Smooth muscle cell (in vitro differentiated cells): ENCODE results near the gene ERFE. TPM values are rescaled to one million over a fixed set of nuclear protein-coding genes. Genes with fewer than 3 reads are reported as not detected.

Experiments
- DNase-seq: peaks from one replicate; lab custom pipeline; 2025; ENCODE audit not compliant: unreplicated experiment; lab: John Stamatoyannopoulos, UW
- H2AFZ ChIP-seq: fragments of 200-600 bp; sonication (generic); 2 replicates; pipeline ENCODE4 v1.6.0; 2016; ENCODE audit warnings: antibody characterized with exemption, low read depth, mild to moderate bottlenecking
- H3F3A ChIP-seq: fragments of 200-600 bp; sonication (generic); 2 replicates; pipeline ENCODE4 v1.6.0; 2017; ENCODE audit warnings: antibody characterized with exemption, low read depth
- H3K27ac ChIP-seq: fragments of 200-600 bp; sonication (generic); 2 replicates; pipeline ENCODE4 v1.5.1; 2016; ENCODE audit warnings: low read depth, mild to moderate bottlenecking
- H3K27me3 ChIP-seq: fragments of 200-600 bp; sonication (generic); 2 replicates; pipeline ENCODE4 v1.6.1; 2016; ENCODE audit warnings: low read depth, mild to moderate bottlenecking
- H3K36me3 ChIP-seq: fragments of 200-600 bp; sonication (generic); 2 replicates; pipeline ENCODE4 v1.5.1; 2016; ENCODE audit warnings: low read depth
- H3K4me1 ChIP-seq: fragments of 200-600 bp; sonication (generic); 2 replicates; pipeline ENCODE4 v1.5.1; 2016; ENCODE audit warnings: low read depth
- H3K4me2 ChIP-seq: fragments of 200-600 bp; sonication (generic); 2 replicates; pipeline ENCODE4 v1.6.0; 2016; ENCODE audit warnings: mild to moderate bottlenecking
- H3K4me3 ChIP-seq: fragments of 200-600 bp; sonication (generic); 2 replicates; pipeline ENCODE4 v1.5.1; 2016; ENCODE audit warnings: mild to moderate bottlenecking
- H3K79me2 ChIP-seq: fragments of 200-600 bp; sonication (generic); 2 replicates; pipeline ENCODE4 v1.6.0; 2016; ENCODE audit warnings: low read depth, mild to moderate bottlenecking
- H3K9ac ChIP-seq: fragments of 200-600 bp; sonication (generic); 2 replicates; pipeline ENCODE4 v1.6.0; 2016; ENCODE audit warnings: low read depth
- H3K9me3 ChIP-seq: fragments of 200-600 bp; sonication (generic); replicated peaks from 2 replicates; pipeline ENCODE4 v1.5.1; 2016; ENCODE audit warnings: low read depth
- H4K20me1 ChIP-seq: fragments of 200-600 bp; sonication (generic); 2 replicates; pipeline ENCODE4 v1.6.0; 2016; ENCODE audit warnings: low read depth
- WGBS: methylation state at CpG from one replicate; pipeline ENCODE4 v1.1.7; 2016; ENCODE audit warnings: low lambda C conversion rate; 5-methylcytosine and 5-hydroxymethylcytosine counted together
- polyA plus RNA-seq: library from polyadenylated mRNA; unstranded; fragments of >200 nt; fragmentation: Nextera tagmentation; extraction: Ambion mirVana; gene quantifications from 2 replicates; pipeline ENCODE4 v1.2.1, GENCODE V29; 2016
- total RNA-seq: library from RNA; depleted of rRNA; stranded (reverse); fragments of >200 nt; gene quantifications from 2 replicates; pipeline ENCODE4 v1.2.3, GENCODE V29; 2014
- TF ChIP-seq, protein P1 (sequence below): fragments of 200-600 bp; sonication (generic); IDR thresholded peaks from 2 replicates; pipeline ENCODE4 v1.5.1; 2017; ENCODE audit warnings: borderline replicate concordance, mild to moderate bottlenecking, antibody characterized with exemption; ENCODE audit not compliant: insufficient read depth, poor library complexity, severe bottlenecking

ERFE gene
- total and polyA plus RNA-seq, 2 experiments from 2014 or later: 2.4 TPM; not detected in 1

DNA sequence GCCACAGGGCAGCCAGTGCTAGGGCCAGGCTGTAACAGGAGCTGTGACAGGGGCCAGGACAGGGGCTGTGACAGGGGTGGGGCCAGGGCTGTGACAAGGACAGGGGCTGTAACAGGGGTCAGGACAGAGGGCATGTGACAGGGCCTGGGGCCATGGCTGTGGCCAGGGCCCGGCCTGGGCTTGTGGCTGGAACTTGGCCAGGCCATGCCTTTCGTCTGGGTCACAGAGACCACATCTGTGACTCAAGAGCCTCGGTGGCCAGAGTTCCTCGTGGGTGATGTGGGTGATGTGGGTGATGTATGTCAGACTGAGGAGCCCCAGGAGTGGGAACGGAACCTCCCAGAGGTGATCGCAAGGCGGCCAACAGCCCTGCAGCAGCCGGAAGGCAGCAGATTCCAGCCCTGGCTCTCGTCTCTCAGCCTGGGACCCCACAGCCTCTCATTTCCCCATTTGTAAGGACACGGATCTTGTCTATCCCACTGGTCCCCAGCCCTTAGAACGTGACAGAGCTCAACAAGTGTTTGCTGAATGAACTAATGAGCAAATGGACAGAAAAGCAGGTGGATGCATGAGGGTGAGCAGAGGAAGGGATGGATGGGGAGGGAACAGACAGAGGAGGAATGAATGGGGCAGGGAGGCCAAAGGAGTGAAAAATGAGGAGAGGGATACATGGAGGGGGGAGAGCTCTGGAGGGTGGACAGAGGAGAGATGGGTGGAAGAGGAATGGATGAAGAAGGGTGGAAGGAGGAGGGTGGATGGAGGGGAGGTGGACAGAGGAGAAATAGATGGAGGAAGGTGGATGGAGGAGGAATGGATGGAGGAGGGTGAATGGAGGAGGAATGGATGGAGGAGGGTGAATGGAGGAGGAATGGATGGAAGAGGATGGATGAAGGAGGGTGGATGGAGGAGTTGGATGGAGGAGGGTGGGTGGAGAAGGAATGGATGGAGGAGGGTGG, 41.3 kb upstream of the ERFE start:
- Histone ChIP-seq H3F3A (no peaks in the 10 kb centered on the region), H4K20me1 (no peaks in the 10 kb centered on the region), H3K4me2 (no peak overlapping the region), H3K27ac (no peak overlapping the region), H3K27me3 (peaks cover 16% of the 10 kb centered on the region), H3K36me3 (no peaks in the 10 kb centered on the region), H3K9me3 (peaks cover under 1% of the 10 kb centered on the region), H3K79me2 (no peaks in the 10 kb centered on the region), H3K4me1 (no peaks in the 10 kb centered on the region), H3K4me3 (no peak overlapping the region), H3K9ac (no peak overlapping the region), H2AFZ (no peak overlapping the region)
- DNase-seq: no peak
- TF ChIP-seq, protein P1, sequence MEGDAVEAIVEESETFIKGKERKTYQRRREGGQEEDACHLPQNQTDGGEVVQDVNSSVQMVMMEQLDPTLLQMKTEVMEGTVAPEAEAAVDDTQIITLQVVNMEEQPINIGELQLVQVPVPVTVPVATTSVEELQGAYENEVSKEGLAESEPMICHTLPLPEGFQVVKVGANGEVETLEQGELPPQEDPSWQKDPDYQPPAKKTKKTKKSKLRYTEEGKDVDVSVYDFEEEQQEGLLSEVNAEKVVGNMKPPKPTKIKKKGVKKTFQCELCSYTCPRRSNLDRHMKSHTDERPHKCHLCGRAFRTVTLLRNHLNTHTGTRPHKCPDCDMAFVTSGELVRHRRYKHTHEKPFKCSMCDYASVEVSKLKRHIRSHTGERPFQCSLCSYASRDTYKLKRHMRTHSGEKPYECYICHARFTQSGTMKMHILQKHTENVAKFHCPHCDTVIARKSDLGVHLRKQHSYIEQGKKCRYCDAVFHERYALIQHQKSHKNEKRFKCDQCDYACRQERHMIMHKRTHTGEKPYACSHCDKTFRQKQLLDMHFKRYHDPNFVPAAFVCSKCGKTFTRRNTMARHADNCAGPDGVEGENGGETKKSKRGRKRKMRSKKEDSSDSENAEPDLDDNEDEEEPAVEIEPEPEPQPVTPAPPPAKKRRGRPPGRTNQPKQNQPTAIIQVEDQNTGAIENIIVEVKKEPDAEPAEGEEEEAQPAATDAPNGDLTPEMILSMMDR: no peak
- WGBS: 61% methylated on average over 11 of the region's 11 CpGs

DNA sequence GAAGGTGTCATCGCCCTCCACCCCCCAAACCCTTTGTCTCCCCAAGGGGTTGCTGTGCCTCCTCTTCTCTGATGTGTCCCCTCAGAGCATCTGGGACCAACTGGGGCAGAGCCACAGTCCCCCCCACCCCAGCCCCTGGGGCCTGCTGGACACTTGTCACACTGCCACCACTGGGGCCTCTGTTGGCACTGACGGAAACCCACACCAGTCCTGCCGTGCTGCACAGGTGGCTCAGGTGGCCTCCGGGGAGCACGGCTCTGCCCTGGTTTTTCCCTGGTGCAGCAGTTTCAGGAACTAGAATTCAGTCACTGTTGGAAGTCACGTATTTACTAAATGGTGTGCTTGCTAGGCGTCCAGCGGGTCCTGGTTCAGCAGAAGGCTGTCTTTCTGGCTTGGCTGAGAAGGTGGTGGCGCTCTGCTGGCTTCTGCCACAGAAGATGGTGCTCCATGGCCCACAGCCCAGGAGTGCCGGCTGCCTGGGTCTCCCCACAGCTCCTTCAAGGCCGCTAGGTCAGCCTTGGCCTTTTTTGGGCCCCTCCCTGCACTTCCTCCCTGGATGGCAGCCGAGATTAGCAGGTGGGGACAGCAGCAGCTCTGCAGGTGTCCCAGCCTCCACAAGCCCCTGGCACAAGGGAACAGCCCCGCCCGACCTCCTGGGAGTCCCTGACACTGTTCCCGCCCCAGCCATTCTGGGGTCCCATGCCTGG, 38.9 kb upstream of the ERFE start:
- Histone ChIP-seq H3K36me3 (no peaks in the 10 kb centered on the region), H4K20me1 (no peaks in the 10 kb centered on the region), H3K4me2 (no peak overlapping the region), H3K4me3 (no peak overlapping the region), H3K27me3 (peaks cover 16% of the 10 kb centered on the region), H3F3A (no peaks in the 10 kb centered on the region), H3K4me1 (no peaks in the 10 kb centered on the region), H2AFZ (no peak overlapping the region), H3K9me3 (no peaks in the 10 kb centered on the region), H3K79me2 (no peaks in the 10 kb centered on the region), H3K27ac (no peak overlapping the region), H3K9ac (no peak overlapping the region)
- TF ChIP-seq, protein P1: no peak
- no peak for DNase-seq
- WGBS: 87% methylated on average over 15 of the region's 15 CpGs

DNA sequence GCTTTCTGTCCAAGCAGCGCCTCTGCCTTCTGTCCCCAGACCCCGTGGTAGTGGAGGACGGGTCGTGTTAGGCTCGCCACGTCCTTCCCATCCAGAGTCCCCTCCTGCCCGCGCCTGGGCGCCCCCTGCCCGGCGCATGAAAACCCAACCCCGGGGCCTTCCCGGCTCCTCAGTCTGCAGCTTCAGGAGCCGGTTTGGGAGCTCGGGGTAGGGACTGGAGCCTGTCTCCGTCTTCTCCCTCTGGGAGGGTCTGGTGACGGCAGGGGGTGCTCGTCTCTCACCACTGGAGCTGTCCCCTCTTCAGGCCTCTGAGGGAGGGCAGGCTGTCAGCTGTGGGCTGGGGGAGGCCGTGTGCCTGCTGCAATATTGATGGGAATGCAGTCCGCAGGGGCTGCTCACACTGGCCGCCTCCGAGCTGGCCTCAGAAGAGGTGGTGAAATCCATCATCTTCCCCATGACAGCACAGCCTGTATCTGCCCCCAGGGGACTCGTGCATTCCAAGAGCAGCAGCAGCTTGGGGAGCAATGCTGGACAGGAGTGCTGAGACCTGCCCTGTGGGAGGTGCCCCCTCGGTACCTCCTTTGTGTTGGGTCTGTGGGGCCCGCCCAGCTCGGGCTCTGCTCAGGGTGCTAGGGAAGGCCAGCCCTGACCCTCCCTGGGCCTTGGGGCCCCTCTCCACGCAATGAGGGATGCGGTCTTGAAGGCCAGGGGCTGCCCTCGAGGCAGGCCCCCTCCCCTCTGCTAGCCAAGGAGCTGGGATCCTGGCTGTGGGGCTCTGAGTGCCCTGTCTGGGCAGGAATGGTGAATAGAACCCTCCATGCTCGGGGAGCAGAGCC, 38.1 kb upstream of the ERFE start:
- no peaks in the 10 kb centered on the region for H4K20me1 ChIP-seq
- no peak overlapping the region for H3K9ac ChIP-seq
- WGBS: 62% methylated on average over 27 of the region's 30 CpGs
- no peaks in the 10 kb centered on the region for H3K36me3 ChIP-seq
- no peaks in the 10 kb centered on the region for H3K4me1 ChIP-seq
- H3K4me2 ChIP-seq: no peak overlapping the region
- no peaks in the 10 kb centered on the region for H3F3A ChIP-seq
- peaks cover 16% of the 10 kb centered on the region for H3K27me3 ChIP-seq
- TF ChIP-seq, protein P1: no peak
- H3K27ac ChIP-seq: no peak overlapping the region
- DNase-seq: no peak
- H3K79me2 ChIP-seq: no peaks in the 10 kb centered on the region
- no peaks in the 10 kb centered on the region for H3K9me3 ChIP-seq
- H2AFZ ChIP-seq: no peak overlapping the region
- no peak overlapping the region for H3K4me3 ChIP-seq
